ENCODE data around the gene XYLT1. TPM values are rescaled to one million over a fixed set of nuclear protein-coding genes. Genes with fewer than 3 reads are reported as not detected.

XYLT1 gene
- total RNA-seq, 1 experiment from 2014 or later: 7.5 TPM

DNA sequence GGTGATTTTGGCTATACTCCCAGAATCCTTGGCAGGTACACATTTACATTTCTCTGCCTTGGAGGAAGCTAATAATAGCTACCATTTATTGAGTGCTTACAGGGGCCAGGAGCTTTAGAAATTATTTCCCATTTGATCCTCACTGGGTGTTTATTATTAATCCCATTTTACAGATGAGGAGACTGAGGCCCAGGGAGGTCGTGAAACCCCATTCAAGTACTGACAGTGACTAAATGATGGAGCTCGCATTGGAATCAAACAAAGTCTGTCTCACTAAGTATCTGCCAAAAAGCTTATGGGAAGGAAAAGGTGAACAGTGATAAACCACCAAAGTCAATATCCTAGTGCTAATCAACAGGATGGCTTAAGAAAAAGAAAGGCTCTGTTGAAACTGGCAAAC, 33.3 kb upstream of the XYLT1 start:
- Mint-ChIP-seq H3K9me3 (ENCODE audit: low read depth, unreplicated experiment) (peaks cover 5% of the 10 kb centered on the region), H3K27ac (ENCODE audit: unreplicated experiment) (no peak overlapping the region), H3K4me1 (ENCODE audit: low read depth, unreplicated experiment) (no peaks in the 10 kb centered on the region), H3K4me3 (ENCODE audit: low read depth, unreplicated experiment) (no peak overlapping the region), H3K27me3 (ENCODE audit: unreplicated experiment) (peaks cover 41% of the 10 kb centered on the region), H3K36me3 (ENCODE audit: insufficient read depth, unreplicated experiment) (no peaks in the 10 kb centered on the region)
- intact Hi-C loops (cut with micrococcal nuclease; ENCODE audit: unreplicated experiment): no loop called here
- BruUV-seq (replicated peaks): no TSS peak
- CTCF ChIA-PET: interaction anchor here (1.3 kb wide), 1 partner anchor 25 kb away, joined by 3 read pairs; no protein-coding TSS in a partner anchor
- DNase-seq: no peak
- TF ChIP-seq, protein P1, sequence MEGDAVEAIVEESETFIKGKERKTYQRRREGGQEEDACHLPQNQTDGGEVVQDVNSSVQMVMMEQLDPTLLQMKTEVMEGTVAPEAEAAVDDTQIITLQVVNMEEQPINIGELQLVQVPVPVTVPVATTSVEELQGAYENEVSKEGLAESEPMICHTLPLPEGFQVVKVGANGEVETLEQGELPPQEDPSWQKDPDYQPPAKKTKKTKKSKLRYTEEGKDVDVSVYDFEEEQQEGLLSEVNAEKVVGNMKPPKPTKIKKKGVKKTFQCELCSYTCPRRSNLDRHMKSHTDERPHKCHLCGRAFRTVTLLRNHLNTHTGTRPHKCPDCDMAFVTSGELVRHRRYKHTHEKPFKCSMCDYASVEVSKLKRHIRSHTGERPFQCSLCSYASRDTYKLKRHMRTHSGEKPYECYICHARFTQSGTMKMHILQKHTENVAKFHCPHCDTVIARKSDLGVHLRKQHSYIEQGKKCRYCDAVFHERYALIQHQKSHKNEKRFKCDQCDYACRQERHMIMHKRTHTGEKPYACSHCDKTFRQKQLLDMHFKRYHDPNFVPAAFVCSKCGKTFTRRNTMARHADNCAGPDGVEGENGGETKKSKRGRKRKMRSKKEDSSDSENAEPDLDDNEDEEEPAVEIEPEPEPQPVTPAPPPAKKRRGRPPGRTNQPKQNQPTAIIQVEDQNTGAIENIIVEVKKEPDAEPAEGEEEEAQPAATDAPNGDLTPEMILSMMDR (IDR thresholded peaks at IDR 0.05; ENCODE audit: unreplicated experiment): no peak

DNA sequence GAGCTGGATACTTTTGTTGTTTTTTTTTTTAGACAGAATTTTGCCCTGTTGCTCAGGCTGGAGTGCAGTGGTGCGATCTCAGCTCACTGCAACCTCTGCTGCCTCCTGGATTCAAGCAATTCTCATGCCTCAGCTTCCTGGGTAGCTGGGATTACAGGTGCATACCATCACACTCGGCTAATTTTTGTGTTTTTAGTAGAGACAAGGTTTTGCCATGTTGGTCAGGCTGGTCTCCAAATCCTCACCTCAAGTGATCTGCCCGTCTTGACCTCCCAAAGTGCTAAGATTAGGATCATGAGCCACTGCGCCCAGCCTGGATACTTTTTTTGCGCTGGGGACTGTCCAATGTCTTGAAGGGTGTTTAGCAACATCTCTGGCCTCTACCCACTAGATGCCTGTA, 32.6 kb upstream of the XYLT1 start:
- no peak for DNase-seq
- Mint-ChIP-seq H3K27me3 (ENCODE audit: unreplicated experiment) (peaks cover 34% of the 10 kb centered on the region), H3K9me3 (ENCODE audit: low read depth, unreplicated experiment) (peaks cover 3% of the 10 kb centered on the region), H3K4me3 (ENCODE audit: low read depth, unreplicated experiment) (no peak overlapping the region), H3K36me3 (ENCODE audit: insufficient read depth, unreplicated experiment) (no peaks in the 10 kb centered on the region), H3K27ac (ENCODE audit: unreplicated experiment) (no peak overlapping the region), H3K4me1 (ENCODE audit: low read depth, unreplicated experiment) (no peaks in the 10 kb centered on the region)
- BruUV-seq (replicated peaks): no TSS peak
- CTCF ChIA-PET: interaction anchor here (1.3 kb wide), 1 partner anchor 24 kb away, joined by 3 read pairs; no protein-coding TSS in a partner anchor
- TF ChIP-seq, protein P1 (IDR thresholded peaks at IDR 0.05; ENCODE audit: unreplicated experiment): no peak
- intact Hi-C loops (cut with micrococcal nuclease; ENCODE audit: unreplicated experiment): no loop called here

DNA sequence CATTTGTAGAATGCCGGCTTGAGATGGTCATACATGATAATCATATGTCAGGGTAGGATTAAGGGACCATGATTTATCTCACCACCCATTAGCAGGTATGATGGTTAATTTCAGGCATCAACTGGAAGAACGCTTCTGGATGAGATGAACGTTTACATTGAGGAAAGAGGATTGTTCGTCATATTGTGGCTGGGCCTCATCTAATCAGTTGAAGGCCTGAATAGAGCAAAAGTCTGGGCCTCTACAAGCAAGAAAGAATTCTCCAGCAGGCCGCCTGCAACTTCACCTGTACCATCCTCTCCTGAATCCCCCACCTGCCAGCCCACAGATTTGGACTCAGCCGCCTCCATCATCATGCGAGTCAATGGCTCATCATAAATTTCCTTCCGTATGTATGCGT, 30.6 kb upstream of the XYLT1 start:
- peaks cover 34% of the 10 kb centered on the region for H3K27me3 Mint-ChIP-seq (ENCODE audit: unreplicated experiment)
- H3K36me3 Mint-ChIP-seq (ENCODE audit: insufficient read depth, unreplicated experiment): no peaks in the 10 kb centered on the region
- CTCF ChIA-PET: no interaction called here

DNA sequence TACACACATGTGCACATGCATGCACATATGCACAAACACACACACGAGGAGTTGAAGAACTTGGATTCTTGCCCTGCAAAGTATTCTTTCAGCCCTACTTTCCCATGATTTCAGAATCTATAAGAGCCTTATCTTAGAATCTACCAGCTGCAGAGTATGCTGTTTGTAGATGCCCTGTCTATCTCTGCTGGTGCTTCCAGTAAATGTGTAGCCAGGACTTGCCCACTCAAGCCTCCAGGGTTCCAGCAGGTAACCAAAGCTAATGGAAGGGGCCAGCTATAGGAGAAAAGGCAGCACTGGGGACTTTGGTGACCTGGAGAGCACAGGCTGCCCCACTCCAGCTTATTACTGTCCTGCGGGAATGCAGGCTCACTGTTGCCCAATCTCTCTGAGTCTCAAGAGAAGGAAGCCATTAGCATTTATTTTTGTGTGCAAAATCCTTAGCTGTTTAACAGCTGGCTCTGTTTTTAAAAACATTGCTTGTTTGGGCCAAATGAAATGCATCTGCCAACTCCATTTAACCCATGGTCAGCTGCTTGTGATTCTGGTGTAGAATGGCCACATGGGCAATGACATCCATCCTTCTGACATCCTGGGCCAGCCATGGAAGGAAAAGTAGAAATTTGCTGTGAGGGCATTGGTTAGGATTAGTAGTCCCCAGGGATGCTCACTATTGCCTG, 28.6 kb upstream of the XYLT1 start:
- Mint-ChIP-seq H3K27ac (ENCODE audit: unreplicated experiment) (no peak overlapping the region), H3K4me3 (ENCODE audit: low read depth, unreplicated experiment) (no peak overlapping the region), H3K4me1 (ENCODE audit: low read depth, unreplicated experiment) (no peaks in the 10 kb centered on the region), H3K36me3 (ENCODE audit: insufficient read depth, unreplicated experiment) (no peaks in the 10 kb centered on the region), H3K9me3 (ENCODE audit: low read depth, unreplicated experiment) (no peaks in the 10 kb centered on the region), H3K27me3 (ENCODE audit: unreplicated experiment) (peaks cover 34% of the 10 kb centered on the region)
- intact Hi-C loops (cut with micrococcal nuclease; ENCODE audit: unreplicated experiment): no loop called here
- TF ChIP-seq, protein P1 (IDR thresholded peaks at IDR 0.05; ENCODE audit: unreplicated experiment): no peak
- CTCF ChIA-PET: interaction anchor here (0.9 kb wide), 1 partner anchor 11 kb away, joined by 3 read pairs; no protein-coding TSS in a partner anchor
- DNase-seq: no peak
- no TSS peak for BruUV-seq (replicated peaks)

More for the DNA sequence above, 30.6 kb upstream of the XYLT1 start:
- H3K4me1 Mint-ChIP-seq (ENCODE audit: low read depth, unreplicated experiment): no peaks in the 10 kb centered on the region
- H3K27ac Mint-ChIP-seq (ENCODE audit: unreplicated experiment): no peak overlapping the region
- DNase-seq: no peak
- no peak overlapping the region for H3K4me3 Mint-ChIP-seq (ENCODE audit: low read depth, unreplicated experiment)
- H3K9me3 Mint-ChIP-seq (ENCODE audit: low read depth, unreplicated experiment): no peaks in the 10 kb centered on the region
- TF ChIP-seq, protein P1 (IDR thresholded peaks at IDR 0.05; ENCODE audit: unreplicated experiment): no peak
- intact Hi-C loops (cut with micrococcal nuclease; ENCODE audit: unreplicated experiment): no loop called here
- no TSS peak for BruUV-seq (replicated peaks)
